Measurements from ENCODE around the gene KARS1. TPM values are rescaled to one million over a fixed set of nuclear protein-coding genes. Genes with fewer than 3 reads are reported as not detected.

The KARS1 gene
- total RNA-seq, 1 donor from 2014 or later: 95.9 TPM

DNA sequence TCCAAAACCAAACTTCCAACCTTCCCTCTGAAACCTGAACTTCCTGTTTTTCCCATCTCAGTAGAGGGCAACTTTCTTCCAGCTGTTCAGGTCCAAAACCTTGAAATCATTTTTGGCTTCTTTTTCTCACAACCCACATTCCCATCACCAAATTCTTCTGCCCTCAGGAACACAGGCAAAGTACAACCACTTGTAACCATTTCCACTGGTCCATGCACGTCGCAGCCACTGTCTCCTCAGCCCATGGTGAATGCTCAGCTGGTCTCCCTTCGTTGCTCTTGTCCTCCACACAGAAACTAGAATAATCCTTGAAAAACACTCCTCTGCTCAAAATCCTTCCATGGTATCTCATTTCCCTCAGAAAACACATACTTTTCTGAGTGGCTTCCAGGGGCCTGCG, 20.7 kb downstream of the KARS1 start:
- TF ChIP-seq, protein P1, sequence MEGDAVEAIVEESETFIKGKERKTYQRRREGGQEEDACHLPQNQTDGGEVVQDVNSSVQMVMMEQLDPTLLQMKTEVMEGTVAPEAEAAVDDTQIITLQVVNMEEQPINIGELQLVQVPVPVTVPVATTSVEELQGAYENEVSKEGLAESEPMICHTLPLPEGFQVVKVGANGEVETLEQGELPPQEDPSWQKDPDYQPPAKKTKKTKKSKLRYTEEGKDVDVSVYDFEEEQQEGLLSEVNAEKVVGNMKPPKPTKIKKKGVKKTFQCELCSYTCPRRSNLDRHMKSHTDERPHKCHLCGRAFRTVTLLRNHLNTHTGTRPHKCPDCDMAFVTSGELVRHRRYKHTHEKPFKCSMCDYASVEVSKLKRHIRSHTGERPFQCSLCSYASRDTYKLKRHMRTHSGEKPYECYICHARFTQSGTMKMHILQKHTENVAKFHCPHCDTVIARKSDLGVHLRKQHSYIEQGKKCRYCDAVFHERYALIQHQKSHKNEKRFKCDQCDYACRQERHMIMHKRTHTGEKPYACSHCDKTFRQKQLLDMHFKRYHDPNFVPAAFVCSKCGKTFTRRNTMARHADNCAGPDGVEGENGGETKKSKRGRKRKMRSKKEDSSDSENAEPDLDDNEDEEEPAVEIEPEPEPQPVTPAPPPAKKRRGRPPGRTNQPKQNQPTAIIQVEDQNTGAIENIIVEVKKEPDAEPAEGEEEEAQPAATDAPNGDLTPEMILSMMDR (IDR thresholded peaks at IDR 0.05): no peak
- intact Hi-C loops (cut with DNase I): no loop called here
- ATAC-seq: no peak
- Histone ChIP-seq H3K9me3 (no peaks in the 10 kb centered on the region), H3K27me3 (ENCODE audit: low read depth) (no peaks in the 10 kb centered on the region), H3K27ac (no peak overlapping the region), H3K4me1 (peaks cover 18% of the 10 kb centered on the region), H3K4me3 (no peak overlapping the region), H3K36me3 (peaks cover 64% of the 10 kb centered on the region)
- DNase-seq: no peak

DNA sequence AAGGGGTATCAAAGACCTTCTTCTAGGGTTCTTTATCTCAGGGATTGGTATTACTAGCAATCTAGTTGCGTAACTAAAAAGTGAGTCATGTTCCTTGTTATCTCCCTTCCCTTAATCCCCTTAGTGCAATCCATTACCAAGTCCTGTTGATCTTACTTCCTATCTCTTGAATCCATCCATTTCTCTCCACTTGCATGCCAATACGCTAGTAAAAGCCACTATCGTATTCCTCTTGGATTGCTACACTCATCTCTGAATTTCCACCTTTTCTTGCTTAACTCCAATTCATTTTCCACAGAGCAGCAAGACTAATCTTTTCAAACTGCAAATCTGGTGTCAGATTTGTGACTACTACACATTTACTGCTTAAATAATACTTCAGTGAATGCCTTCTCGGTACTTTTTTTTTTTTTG, 22.5 kb downstream of the KARS1 start:
- intact Hi-C loops (cut with DNase I): no loop called here

DNA sequence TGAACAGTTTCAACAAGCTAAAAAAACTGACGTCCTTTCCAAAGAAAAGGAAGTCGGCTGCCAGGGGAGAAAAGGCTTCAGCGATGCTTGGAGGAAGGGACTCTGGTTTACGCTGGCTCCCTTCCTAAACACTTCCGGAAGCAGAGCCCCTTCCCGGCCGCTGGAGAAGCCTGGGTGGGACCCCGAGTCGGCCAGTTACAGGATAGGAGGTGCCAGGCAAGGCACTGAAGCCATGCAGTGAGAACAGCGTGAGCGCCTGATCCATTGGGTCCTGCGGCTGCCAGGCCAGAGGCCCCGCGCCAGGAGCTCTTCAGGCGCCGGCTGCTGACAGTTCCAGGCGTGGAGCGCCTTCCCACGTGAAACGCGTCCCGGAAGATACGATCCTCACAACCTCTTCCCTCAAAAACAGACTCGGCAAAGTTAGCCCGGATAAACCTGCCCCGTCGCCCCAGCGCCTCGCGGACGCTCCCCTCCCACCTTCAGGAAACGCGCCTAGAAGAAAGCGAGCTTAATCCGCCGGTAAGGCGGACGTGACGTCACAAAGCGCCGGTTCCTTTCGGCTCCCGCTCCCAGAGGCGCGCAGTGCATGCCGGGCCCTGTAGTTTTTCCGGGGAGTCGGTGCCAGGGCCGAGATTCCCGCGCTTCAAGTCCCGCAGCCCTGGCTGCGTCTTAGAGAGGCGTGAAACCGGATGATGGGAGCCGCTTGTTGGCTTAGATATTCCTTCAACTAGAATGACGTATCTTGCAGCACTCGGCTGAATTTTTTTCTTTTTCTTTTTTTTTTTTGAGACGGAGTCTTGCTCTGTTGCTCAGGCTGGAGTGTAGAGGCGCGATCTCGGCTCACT, 24.5 kb downstream of the KARS1 start, which contains the start of gene ADAT1:
TSS of gene ADAT1 (minus strand) at position 521 of the 845 bp plus-strand sequence. CDS start 2,482 bp downstream, outside the sequence.
- intact Hi-C loops (cut with DNase I): no loop called here
- DNase-seq: peak; percentile 100
- Histone ChIP-seq H3K9me3 (no peaks in the 10 kb centered on the region), H3K4me3 (peak within 1 kb of the TSS; percentile 88), H3K36me3 (peaks cover 52% of the 10 kb centered on the region), H3K4me1 (peaks cover 31% of the 10 kb centered on the region), H3K27ac (peak within 1 kb of the TSS; percentile 95), H3K27me3 (ENCODE audit: low read depth) (no peaks in the 10 kb centered on the region)
- ATAC-seq: peak; percentile 97 to 98
- TF ChIP-seq, protein P1 (IDR thresholded peaks at IDR 0.05): no peak

More for the DNA sequence above, 22.5 kb downstream of the KARS1 start:
- Histone ChIP-seq H3K36me3 (peaks cover 52% of the 10 kb centered on the region), H3K4me3 (no peak overlapping the region), H3K9me3 (no peaks in the 10 kb centered on the region), H3K27ac (no peak overlapping the region), H3K4me1 (peaks cover 36% of the 10 kb centered on the region), H3K27me3 (ENCODE audit: low read depth) (no peaks in the 10 kb centered on the region)
- ATAC-seq: no peak
- no peak for DNase-seq
- TF ChIP-seq, protein P1 (IDR thresholded peaks at IDR 0.05): no peak

DNA sequence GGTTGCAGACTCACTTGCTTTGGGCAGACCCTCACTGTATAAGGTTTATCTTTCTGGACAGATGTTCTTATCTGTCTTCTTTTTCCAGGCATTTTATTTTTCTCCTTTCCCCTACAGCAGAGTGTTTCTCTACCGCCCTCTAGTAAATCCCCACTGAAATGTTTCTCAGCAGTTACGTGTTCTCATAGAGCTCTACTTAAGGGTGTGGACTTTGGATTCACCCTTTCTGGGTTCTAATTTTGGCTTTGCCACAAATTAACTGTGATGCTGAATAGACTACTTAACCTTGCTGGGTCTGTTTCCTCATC, 26.3 kb downstream of the KARS1 start:
- Histone ChIP-seq H3K4me1 (peaks cover 26% of the 10 kb centered on the region), H3K27ac (no peak overlapping the region), H3K4me3 (no peak overlapping the region), H3K9me3 (no peaks in the 10 kb centered on the region), H3K27me3 (ENCODE audit: low read depth) (no peaks in the 10 kb centered on the region), H3K36me3 (peaks cover 52% of the 10 kb centered on the region)
- ATAC-seq (no peak), DNase-seq (no peak)
- intact Hi-C loops (cut with DNase I): no loop called here
- TF ChIP-seq, protein P1 (IDR thresholded peaks at IDR 0.05): no peak

DNA sequence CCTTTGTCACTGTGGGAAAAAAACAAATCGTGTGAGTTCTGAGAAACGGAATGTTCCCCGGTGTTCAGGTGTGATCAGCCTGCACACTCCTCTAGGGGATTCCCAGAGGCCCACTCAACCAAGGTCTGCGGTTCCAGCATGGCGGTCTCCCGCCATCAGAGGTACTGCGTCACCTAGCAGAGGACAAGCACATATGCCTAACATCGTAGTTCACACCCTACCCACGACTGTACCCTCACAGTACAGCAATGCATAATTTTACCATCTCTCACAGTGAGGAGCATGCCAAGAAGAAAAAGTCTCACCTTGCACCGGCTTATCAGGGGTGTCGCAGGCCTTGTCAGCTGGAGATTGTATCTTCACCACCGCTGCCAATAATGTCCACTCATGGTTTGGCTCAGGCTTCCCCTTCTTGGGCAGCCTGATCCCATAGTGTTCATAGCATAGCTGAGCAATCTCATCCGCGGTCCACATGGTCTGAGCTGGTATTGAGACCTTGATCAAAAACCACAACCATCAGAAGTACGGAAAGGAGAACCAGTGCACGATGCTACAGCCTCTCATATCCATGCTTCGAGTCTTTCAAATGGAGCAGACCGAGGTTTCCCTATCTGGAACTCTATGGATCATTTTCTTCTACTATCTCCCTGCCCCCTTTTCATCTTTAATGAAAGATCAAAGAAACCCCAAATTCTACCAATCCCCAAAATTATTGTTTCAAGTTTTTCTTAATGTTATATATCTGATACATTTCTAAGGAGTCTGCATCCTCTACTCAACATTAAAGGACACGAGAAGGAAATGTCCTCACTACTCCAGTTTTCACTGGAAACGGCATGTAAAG, 26.9 kb downstream of the KARS1 start:
- no peaks in the 10 kb centered on the region for H3K9me3 ChIP-seq
- no peak overlapping the region for H3K27ac ChIP-seq
- ATAC-seq (no peak), DNase-seq (no peak)
- TF ChIP-seq, protein P1 (IDR thresholded peaks at IDR 0.05): no peak
- no peaks in the 10 kb centered on the region for H3K27me3 ChIP-seq (ENCODE audit: low read depth)
- peaks cover 52% of the 10 kb centered on the region for H3K36me3 ChIP-seq
- H3K4me1 ChIP-seq: peaks cover 26% of the 10 kb centered on the region
- intact Hi-C loops (cut with DNase I): no loop called here
- H3K4me3 ChIP-seq: no peak overlapping the region

All from lower lobe of right lung (tissue), 2 donors.